ENCODE data around the gene CEPT1. TPM values are rescaled to one million over a fixed set of nuclear protein-coding genes. Genes with fewer than 3 reads are reported as not detected.
A peak's percentile ranks its signal among the peaks of the same experiment; 100 is the strongest.

The CEPT1 gene
- total RNA-seq, 3 donors from 2014 or later (not counting 1 experiment from before 2014, with no cell fraction given) = 35.4 to 49.5 (median 40.9) TPM

GRCh38 chr1:111192658-111193519 is 52.9 kb downstream of the CEPT1 start:
- Mint-ChIP-seq H3K36me3 (peaks cover 51% of the 10 kb centered on the region), H3K27me3 (ENCODE audit: low read depth in 2 of 2) (no peaks in the 10 kb centered on the region), H3K9me3 (no peaks in the 10 kb centered on the region), H3K4me1 (peaks cover 99 to 100% of the 10 kb centered on the region in 2 donors), H3K27ac (peak overlapping the region; percentile 91 to 95), H3K4me3 (peak overlapping the region; percentile 55)
- Histone ChIP-seq H3K9me3 (ENCODE audit: control insufficient read depth, insufficient read depth, low read length) (no peaks in the 10 kb centered on the region), H3K27me3 (ENCODE audit: control insufficient read depth, insufficient read depth, low read length) (no peaks in the 10 kb centered on the region), H3K27ac (ENCODE audit: low read length) (peak overlapping the region; percentile 70), H3K4me1 (ENCODE audit: control insufficient read depth, insufficient read depth, low read length) (peaks cover 88% of the 10 kb centered on the region), H3K36me3 (ENCODE audit: control insufficient read depth, insufficient read depth, low read length) (peaks cover 96% of the 10 kb centered on the region), H3K4me3 (ENCODE audit: low read length) (no peak overlapping the region)
- intact Hi-C loops (cut with micrococcal nuclease) = loop anchor here (5.0 kb wide), 1 partner anchor 34 kb away; the partner anchor contains the start of gene CHI3L2
- TF ChIP-seq CTCF (IDR thresholded peaks at IDR 0.05) = no peak
- peak; percentile 57 to 75 (median 72) for ATAC-seq
- peak in 1 of 2 donors; percentile 79 for DNase-seq
- WGBS (ENCODE audit: insufficient coverage) = 45% methylated on average over 9 of the region's 10 CpGs

- DNase-seq (no peak), ATAC-seq (peak in 1 of 3 donors; percentile 28)
- peak overlapping the region; percentile 70 for H3K27ac ChIP-seq (ENCODE audit: low read length)
- Mint-ChIP-seq H3K9me3 (no peaks in the 10 kb centered on the region), H3K4me3 (peak overlapping the region; percentile 94), H3K4me1 (peaks cover 94 to 99% of the 10 kb centered on the region in 2 donors), H3K27me3 (ENCODE audit: low read depth in 2 of 2) (no peaks in the 10 kb centered on the region), H3K36me3 (peaks cover 44% of the 10 kb centered on the region), H3K27ac (peak overlapping the region; percentile 91 to 95)
- no peaks in the 10 kb centered on the region for H3K27me3 ChIP-seq (ENCODE audit: control insufficient read depth, insufficient read depth, low read length)
- H3K4me3 ChIP-seq (ENCODE audit: low read length) = no peak overlapping the region
- 86% methylated on average over 3 of the region's 3 CpGs for WGBS (ENCODE audit: insufficient coverage)
- TF ChIP-seq CTCF (IDR thresholded peaks at IDR 0.05) = no peak
- intact Hi-C loops (cut with micrococcal nuclease) = loop anchor here (5.0 kb wide), 1 partner anchor 33 kb away; the partner anchor contains the start of gene CHI3L2
- peaks cover 96% of the 10 kb centered on the region for H3K36me3 ChIP-seq (ENCODE audit: control insufficient read depth, insufficient read depth, low read length)
- no peaks in the 10 kb centered on the region for H3K9me3 ChIP-seq (ENCODE audit: control insufficient read depth, insufficient read depth, low read length)
- H3K4me1 ChIP-seq (ENCODE audit: control insufficient read depth, insufficient read depth, low read length) = peaks cover 87% of the 10 kb centered on the region
Measured at GRCh38 chr1:111193712-111194480, 53.9 kb downstream of the CEPT1 start.

GRCh38 chr1:111195002-111195684 is 55.1 kb downstream of the CEPT1 start:
- intact Hi-C loops (cut with micrococcal nuclease) = no loop called here
- DNase-seq (no peak), ATAC-seq (no peak)
- H3K36me3 Mint-ChIP-seq = peaks cover 39% of the 10 kb centered on the region
- Histone ChIP-seq H3K27ac (ENCODE audit: low read length) (peak overlapping the region; percentile 70), H3K9me3 (ENCODE audit: control insufficient read depth, insufficient read depth, low read length) (no peaks in the 10 kb centered on the region), H3K4me1 (ENCODE audit: control insufficient read depth, insufficient read depth, low read length) (peaks cover 87% of the 10 kb centered on the region), H3K36me3 (ENCODE audit: control insufficient read depth, insufficient read depth, low read length) (peaks cover 89% of the 10 kb centered on the region), H3K27me3 (ENCODE audit: control insufficient read depth, insufficient read depth, low read length) (no peaks in the 10 kb centered on the region), H3K4me3 (ENCODE audit: low read length) (no peak overlapping the region)
- TF ChIP-seq CTCF (IDR thresholded peaks at IDR 0.05) = no peak
- H3K27me3 Mint-ChIP-seq (ENCODE audit: low read depth in 2 of 2) = no peaks in the 10 kb centered on the region
- H3K4me1 Mint-ChIP-seq = peaks cover 90 to 94% of the 10 kb centered on the region in 2 donors
- WGBS (ENCODE audit: insufficient coverage) = 87% methylated on average over 3 of the region's 4 CpGs
- H3K4me3 Mint-ChIP-seq = peak overlapping the region; percentile 94
- peak overlapping the region; percentile 91 to 95 for H3K27ac Mint-ChIP-seq
- no peaks in the 10 kb centered on the region for H3K9me3 Mint-ChIP-seq

Data from natural killer cell (primary cell).